ENCODE measurements around the gene GNG4.

The GNG4 gene

GRCh38 chr1:235669277-235669676, 19.7 kb upstream of the GNG4 start:
- CTCF ChIA-PET = no interaction called here
- no peak for DNase-seq (ENCODE audit: extremely low spot score)
- no peak for TF ChIP-seq CTCF (IDR thresholded peaks at IDR 0.05; ENCODE audit: control extremely low read depth, extremely low read depth, low read depth, missing control alignments)
- POLR2A ChIA-PET = no interaction called here

- POLR2A ChIA-PET = no interaction called here
- no peak for DNase-seq (ENCODE audit: extremely low spot score)
- no peak for TF ChIP-seq CTCF (IDR thresholded peaks at IDR 0.05; ENCODE audit: control extremely low read depth, extremely low read depth, low read depth, missing control alignments)
- CTCF ChIA-PET = interaction anchor here (1.5 kb wide), 1 partner anchor 17 kb away, joined by 3 read pairs; no protein-coding TSS in a partner anchor
Observed at GRCh38 chr1:235663628-235664027, 14.0 kb upstream of the GNG4 start.

GRCh38 chr1:235661568-235661967, 12.0 kb upstream of the GNG4 start:
- CTCF ChIA-PET = interaction anchor here (1.4 to 1.6 kb wide), 2 partner anchors 9 to 16 kb away, joined by 3 to 4 read pairs; no protein-coding TSS in a partner anchor
- POLR2A ChIA-PET = no interaction called here
- no peak for DNase-seq (ENCODE audit: extremely low spot score)
- TF ChIP-seq CTCF (IDR thresholded peaks at IDR 0.05; ENCODE audit: control extremely low read depth, extremely low read depth, low read depth, missing control alignments) = no peak

- no peak for TF ChIP-seq CTCF (IDR thresholded peaks at IDR 0.05; ENCODE audit: control extremely low read depth, extremely low read depth, low read depth, missing control alignments)
- CTCF ChIA-PET = interaction anchor here (1.3 to 1.4 kb wide), 2 partner anchors 26 to 145 kb away, joined by 3 read pairs; no protein-coding TSS in a partner anchor
- POLR2A ChIA-PET = no interaction called here
- DNase-seq (ENCODE audit: extremely low spot score) = no peak
Observed at GRCh38 chr1:235659186-235659771, 9.7 kb upstream of the GNG4 start.

GRCh38 chr1:235657747-235658526, 8.4 kb upstream of the GNG4 start:
- ChIA-PET POLR2A (no interaction called here), CTCF (interaction anchor here (1.0 to 1.4 kb wide), 4 partner anchors 9 to 144 kb away, joined by 3 to 4 read pairs (median 3); no protein-coding TSS in a partner anchor)
- no peak for DNase-seq (ENCODE audit: extremely low spot score)
- TF ChIP-seq CTCF (IDR thresholded peaks at IDR 0.05; ENCODE audit: control extremely low read depth, extremely low read depth, low read depth, missing control alignments) = no peak

GRCh38 chr1:235657269-235657668, 7.7 kb upstream of the GNG4 start:
- no peak for TF ChIP-seq CTCF (IDR thresholded peaks at IDR 0.05; ENCODE audit: control extremely low read depth, extremely low read depth, low read depth, missing control alignments)
- POLR2A ChIA-PET = no interaction called here
- DNase-seq (ENCODE audit: extremely low spot score) = no peak
- CTCF ChIA-PET = interaction anchor here (1.0 kb wide), 1 partner anchor 83 kb away, joined by 3 read pairs; no protein-coding TSS in a partner anchor

Measured in GM10248 (cell line).